NCI-H82 (cell line): ENCODE measurements around the gene GBX1.
A peak's percentile ranks its signal among the peaks of the same experiment; 100 is the strongest.

Experiments used
- DNase-seq: peaks from one replicate; lab custom pipeline; 2025; lab: John Stamatoyannopoulos, UW

The GBX1 gene

DNA sequence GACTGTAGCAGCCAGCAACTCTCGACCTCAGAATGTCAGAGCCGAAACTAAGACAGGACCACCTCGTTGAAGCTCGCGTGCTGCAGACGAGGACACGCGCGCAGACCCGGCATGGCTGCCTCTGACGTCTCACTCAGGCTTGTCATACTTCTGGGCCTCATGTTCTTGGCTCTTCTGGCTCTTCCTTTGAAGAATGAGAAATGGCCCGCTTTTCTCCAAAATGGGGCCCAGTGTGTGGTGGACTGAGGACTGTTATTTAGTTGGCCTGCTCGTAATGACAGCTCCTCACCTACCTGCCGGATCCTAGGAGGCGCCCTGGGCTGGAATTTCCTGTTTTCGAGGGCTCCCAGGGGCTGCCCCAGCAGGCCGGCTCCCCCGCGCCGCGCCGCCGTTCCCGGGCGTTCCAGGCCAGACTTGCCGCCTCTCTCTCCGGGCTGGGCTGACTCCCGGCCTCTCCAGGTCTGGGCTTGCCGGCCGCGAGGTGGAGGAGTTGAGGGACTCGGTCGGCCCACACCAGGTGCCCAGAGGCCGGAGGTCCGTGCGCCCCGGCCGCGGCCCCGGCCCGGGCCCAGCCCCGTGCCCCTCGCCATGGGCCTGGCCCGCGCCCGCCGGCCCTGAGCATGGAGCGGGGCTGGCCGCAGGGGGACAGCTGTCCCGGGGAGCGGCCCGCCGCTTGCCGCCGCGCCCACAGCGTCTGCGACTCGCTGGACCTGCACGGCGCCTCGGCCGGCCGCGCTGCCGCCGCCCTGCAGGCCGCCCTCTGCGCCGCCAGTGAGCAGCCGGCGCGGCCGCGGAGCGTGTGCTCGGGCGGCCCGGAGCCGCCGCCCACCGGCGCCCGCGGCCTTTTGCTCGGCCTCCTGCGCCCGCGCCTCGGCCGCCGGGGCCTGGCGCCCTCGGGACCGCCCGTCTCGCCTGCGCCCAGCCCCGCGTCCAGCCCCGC lies 53.1 kb downstream of the GBX1 start:
- no peak for DNase-seq

DNA sequence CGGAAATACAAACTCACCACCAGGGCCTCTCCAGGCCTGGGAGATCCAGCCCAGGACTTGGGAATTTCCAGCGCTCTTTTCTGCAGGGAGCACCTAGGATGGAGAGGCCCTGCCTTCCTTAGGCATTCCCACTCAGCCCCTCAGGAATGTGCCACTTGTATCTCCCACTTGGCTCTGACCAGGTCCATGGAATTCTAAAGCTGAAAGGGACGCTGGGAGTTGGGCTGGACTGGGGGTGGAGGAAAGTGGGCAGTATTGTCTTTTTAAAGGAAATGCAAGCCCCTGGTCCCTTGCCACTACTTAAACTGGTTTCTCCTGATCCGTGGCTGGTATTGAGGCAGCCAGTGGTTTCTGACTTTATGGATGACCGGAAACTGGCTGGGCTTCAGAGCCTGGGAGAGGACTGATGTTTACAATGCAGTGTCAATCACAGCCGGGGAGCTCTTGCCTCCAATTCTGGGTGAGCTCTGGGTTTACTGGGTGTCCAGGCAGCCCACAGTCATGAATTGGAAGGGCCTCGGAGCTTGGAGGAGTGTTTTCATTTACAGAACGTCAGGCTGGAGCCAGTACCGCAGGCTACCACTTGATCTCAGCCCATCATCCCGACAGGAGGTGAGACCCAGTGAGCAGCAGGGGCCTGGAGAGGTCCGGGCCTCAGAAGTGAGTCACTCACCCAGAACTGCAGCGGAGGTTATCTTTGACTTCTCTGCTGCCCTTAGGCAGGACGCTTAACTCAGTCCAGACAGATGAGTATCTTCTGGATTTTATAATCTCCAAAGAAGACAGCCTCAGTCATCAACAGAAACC lies 53.9 kb downstream of the GBX1 start:
- no peak for DNase-seq

DNA sequence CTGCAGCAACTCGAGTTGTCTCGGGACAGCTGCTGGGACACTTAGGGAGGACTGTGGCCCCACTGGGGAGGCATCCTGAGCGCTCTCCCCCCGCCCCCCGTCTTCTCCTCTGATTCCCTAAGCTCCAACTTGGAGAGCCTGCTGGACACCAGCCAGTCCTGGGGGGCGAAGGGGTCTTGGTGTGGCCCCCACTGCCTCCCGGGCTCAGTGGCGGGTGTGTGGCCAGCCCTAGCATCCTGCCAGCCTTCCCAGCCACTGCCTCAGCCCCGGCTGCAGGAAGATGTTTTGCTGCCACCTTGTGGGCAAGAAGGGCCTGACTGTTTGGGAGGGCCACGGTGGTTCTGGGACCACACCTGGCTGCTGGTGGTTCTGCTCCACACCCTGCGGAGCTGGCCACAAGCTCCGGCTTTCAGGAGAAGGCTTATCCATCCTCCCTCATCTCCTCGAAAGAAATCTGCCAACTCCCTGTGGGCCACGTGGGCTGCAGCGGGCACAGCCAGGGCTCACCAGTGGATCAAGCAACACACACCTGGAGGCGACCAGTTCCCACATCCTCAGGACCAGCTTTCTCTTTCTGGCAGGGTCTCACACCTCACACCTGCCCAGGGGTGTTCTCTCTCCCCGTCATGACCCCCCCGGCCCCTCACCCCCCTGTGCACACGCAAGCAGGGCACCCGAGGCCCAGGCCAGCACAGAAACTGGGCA lies 56.4 kb downstream of the GBX1 start:
- peak; percentile 80 for DNase-seq

DNA sequence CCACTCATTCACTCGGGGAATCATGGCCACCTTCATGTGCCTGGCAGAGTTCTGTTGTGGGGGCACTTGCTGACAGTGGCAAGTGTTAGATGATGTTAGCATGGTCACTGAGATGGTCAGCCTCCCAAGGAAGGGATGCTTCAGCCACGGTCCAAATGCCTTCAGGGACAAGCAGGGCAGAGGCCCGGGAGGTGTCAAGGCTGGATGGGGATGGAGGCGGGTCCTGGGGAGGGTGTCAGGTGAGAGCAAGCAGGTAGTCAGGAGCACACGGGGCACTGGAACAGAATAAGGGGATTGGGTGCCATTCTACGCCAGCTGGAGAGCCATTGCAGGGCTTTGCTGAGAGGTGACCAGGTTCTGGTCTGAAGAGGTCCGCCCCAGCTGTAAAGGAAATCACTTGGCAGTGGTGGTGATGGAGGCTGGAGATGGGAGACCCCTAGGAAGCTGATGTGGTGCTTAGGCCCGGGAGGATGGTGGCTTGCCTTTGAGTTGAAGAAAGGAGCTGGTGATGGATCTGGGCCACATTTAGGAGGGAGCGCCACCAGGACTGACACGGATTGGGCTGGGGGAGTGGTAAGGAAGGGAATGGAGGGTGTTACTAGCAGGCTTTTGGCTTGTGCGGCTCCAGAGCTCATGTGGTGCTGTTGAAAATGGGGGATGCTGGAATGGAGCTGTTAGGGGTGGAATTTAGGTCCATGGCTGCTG lies 57.1 kb downstream of the GBX1 start:
- DNase-seq = no peak

DNA sequence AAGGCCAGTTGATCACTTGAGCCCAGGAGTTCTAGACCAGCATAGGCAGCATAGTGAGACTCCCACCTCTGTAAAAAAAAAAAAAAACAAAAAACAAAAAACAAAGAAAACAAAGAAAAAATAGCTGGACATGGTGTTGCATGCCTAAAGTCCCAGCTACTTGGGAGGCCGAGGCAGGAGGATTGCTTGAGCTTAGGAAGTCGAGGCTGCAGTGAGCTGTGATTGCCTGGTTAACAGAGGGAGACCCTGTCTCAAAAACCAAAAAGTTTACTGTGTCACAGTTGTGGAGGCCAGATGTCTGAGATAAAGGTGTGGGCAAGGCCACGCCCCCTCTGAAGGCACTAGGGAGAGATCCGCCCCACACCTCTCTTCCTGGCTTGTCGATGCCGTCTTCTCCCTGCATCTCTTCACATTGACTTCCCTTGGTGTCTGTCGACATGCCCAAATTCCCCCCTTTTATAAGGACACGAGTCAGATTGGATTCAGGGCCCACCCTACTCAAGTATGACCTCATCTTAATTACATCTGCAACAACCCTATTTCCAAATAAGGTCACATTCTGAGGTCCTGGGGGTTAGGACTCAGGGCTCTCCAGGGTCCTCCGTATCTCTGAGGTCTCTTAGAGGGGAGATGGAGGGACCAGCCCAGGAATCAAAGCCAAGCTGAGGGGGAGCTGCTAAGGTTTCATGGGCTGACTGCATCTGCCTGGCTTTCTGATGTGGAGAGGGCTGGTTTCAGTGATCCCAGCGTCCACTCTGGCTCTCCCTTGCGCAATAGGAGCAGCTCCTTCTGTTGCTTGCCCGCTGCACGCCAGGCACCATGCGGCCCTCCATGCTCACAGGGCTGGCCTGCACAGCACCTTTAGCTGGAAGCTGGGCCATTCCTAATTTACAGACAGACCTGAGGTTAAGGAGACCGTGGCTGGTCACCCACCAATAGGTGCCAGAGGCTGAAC lies 58.1 kb downstream of the GBX1 start:
- no peak for DNase-seq

DNA sequence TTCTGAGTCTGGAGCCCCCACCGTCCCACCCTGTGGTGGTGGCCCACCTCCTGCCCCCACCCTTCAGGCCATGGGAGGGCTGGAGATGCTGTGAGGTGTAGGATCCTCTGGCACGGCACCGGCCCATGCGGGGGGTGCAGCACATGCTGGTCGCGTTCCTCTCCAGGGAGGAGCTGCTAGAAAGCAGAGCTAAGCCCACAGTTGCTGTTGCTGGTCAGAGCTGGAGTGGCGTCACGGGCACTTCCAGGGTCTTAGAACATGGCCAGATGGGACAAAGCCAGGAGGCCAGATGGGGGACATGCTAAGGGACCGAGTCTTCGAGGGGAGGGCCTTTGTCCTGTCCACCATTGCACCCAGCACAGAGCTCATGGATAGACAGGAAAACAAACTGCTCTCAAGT lies 59.6 kb downstream of the GBX1 start:
- DNase-seq = no peak

DNA sequence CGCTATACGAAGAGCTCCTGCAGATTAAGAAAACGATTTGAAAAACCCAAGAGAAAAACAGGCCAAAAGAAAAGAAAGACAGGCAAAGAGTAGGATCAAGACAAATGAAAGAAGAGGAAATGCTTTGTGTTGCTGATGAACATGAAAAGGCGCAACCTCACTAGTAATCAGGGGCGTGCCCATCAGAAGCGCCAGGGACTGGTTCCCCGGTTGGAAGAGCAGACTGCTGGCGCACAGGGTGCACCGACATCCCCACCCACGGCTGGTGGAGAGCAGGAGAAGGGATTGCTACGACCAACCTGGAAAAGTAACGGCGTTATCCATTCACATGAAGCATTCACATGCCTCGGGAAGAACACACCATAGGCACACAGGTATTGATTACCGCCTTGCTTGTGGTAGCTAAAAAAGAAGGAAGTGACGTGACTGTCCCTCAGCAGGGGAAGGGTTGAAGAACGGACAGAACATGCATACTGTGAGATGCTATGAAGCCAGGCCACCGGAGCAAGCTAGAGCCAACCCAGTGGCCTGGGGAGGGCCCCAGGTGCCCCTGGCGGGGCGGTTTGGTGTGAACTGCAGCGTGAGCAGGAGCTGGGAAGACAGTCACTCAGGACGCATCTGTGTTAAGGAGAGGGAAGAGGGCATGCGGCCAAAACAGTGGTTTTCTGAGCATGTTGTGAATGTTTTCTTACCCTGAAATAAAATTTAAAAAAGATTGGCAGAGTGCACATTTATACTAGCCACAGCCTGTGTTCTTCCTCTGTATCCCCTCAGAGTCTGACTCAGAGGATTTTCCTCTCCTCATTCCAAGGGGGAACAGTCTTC lies 62.9 kb downstream of the GBX1 start:
- no peak for DNase-seq

DNA sequence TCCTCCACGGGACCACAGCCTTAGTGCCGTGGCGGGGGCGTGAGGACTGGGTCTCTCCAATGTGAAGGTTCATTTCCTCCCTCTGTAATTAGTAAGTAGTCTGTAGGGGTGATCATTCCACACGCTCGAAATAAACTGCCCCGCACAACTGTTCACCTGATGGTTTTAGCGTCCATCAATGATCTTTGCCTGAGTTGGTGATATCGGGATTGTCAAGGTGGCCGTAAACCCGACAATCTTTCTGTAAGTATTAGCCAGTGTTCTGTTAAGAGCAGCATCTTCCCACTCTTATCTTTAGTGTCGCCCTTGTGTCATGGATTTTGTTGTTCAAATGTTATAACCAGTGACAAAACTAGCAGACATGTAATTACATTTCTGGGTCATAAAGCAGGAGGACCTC lies 63.5 kb downstream of the GBX1 start:
- no peak for DNase-seq

DNA sequence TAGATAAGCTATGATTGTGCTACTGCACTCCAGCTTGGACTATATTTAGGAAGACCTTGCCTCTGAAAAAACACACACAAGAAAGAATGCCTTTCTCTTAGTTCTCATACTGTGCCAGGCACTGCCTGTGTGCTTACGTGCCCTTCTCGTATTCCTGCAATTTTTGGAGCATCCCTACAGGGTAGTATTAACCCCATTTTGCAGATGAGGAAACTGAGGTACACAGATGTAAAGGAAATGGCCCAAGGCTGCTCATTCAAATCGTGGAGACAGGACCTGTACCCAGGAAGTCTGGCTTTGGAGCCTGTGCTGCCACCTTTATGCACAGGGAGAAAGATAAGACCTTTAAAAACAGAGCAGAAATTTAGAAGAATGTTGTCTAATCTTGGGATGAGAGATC lies 64.5 kb downstream of the GBX1 start:
- no peak for DNase-seq

DNA sequence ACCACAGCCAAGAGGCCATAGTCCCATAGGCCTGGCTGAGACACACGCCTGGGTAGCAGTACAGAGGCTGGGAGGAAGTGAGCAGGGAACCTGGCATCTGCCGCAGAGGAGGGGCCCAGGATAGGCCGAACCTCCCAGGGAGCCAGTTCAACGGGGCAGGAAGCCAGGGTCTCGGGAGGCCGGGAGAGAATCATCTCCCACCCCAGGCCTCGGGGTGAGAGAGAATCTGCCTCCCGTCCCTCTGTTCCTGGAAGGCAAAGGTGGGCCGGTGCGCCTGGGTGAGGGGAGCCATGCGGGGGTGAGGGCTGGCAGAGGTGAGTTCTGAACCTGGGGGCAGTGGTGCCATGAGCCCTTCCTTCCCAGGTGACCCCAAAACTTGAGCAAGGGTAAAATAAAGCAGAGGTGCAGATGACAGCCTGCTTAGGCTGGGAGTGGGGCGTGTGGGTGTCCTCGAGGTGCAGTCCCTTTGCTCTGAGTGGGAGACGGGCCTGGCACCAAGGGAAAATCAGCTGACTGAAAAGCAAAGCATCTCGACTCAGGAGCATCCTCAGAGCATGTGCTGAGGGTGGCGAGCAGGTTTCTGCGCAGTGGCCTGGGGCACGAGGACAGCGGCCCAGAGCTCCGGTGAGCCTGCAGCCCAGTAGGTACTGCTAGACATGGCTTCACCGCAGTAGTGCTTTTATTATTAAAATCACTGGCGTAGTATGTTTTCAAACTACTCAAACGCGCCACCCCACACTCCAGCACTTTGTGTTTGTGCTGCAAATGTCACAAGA lies 65.7 kb downstream of the GBX1 start:
- no peak for DNase-seq

DNA sequence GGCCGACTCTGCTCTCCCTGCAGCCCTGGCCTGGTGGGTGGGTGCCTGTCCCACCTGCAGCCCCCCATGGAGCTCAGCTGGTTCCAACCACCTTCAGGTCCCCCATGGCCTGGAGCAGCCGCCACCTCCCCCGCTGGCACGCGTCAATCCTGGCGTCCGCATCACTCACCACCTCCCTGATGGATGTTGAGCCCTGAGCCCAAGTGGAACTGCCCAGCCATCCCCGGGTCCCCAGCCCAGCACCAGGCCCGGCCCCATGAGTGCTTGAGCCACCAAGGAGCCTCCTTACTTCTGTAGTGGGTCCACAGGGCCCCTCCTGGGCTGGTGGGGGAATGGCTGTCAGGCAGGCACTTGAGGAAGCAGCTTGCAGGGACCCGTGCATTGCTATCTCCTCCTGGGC lies 66.6 kb downstream of the GBX1 start:
- DNase-seq = no peak

DNA sequence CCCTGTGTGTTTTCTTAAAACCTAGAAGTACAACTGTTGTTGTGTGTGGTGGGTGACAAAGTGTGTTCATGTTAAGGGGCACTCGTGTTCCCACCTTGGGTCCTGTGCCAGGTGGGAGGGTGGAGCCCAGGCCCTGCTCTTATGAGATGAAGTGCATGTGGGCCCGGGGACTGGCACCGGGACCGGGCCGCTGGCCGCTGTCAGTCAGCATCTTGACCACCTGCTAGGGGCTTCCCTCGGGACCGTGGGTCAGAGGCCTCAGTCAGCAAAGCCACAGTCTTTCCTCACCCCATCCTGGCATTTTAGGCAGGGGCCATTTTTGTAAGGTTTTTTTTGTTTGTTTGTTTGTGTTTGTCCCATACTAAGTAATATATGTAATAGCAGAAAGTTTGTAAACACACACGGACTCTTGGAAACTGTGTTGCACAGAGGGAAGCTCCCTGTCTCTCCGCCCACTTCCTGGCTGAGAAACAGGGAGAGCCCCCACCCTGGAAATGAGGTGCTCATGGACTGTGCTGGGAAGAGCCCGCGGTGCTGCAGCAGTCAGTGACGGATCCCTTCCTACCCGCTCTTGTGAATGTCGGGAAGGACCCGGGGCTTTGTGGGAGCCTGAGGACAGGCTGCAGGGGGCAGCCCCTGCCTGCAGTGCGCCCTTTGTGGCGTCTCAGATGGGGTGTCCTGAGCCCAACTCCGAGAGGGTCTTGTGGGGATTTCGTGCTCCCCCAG lies 67.8 kb downstream of the GBX1 start:
- DNase-seq = no peak
